ENCODE results near the gene MARCKSL1.

Gene MARCKSL1

DNA sequence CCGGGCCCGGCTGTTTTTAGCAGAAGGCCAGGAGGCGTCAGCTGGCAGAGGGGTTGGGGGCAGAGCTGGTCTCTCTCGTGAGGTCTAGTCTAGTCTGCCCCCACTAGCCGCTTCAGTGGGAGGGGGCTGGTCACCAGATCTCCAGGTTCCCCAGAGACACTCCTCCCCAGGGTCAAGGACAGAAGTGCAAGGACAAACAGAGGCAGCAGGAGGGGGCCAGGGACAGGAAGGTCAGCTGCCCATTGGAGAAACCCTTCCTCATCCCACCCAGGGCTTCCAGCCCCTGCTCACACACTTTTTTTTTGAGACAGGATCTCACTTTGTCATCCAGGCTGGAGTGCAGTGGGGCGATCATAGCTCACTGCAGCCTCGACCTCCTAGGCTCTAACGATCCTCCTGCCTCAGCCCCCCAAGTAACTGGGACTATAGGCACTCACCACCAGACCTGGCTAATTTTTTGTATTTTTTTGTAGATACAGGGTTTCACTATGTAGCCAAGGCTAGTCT lies 16.3 kb upstream of the MARCKSL1 start:
- DNase-seq, result no peak

DNA sequence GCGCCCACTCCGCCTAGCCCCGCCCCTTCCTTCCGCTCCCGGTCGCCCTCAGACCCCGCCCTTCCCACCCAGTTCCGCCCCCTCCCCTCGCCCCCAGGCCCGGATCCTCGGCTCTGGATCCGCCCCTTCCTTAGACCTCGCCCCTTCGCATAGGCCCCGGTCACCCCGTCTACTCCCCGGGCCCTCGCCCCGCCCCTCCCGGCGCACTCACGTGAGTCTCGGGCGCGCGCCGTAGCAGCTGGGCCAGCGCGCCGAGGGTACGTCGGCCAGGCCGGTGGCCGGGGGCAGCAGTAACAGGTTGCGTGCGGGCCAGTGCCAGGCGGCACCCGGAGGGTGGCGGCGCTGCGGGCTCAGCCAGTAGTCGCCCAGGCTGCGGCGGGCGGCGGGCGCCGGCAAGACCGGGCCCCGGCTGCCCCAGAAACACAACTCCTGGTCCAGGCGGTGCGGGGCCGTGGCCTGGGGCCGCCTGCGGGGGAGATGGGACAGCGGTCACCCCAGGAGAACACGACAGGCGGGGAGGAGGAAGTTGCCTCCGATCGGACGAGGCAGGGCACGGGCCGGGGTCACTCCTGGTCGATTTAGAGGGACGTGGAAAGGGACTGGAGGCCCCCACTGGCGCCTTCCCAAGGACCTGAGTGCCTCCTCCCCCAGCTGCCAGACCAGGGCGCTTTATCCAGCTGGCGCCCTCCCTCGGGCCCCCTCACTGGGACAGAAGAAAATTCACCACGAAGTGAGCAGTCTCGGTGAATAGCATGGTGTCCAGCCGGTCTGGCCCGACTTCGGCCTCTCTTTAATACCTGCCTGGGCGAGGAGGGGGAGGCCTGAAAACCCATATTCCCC lies 15.6 kb upstream of the MARCKSL1 start:
- DNase-seq, result peak; percentile 73

DNA sequence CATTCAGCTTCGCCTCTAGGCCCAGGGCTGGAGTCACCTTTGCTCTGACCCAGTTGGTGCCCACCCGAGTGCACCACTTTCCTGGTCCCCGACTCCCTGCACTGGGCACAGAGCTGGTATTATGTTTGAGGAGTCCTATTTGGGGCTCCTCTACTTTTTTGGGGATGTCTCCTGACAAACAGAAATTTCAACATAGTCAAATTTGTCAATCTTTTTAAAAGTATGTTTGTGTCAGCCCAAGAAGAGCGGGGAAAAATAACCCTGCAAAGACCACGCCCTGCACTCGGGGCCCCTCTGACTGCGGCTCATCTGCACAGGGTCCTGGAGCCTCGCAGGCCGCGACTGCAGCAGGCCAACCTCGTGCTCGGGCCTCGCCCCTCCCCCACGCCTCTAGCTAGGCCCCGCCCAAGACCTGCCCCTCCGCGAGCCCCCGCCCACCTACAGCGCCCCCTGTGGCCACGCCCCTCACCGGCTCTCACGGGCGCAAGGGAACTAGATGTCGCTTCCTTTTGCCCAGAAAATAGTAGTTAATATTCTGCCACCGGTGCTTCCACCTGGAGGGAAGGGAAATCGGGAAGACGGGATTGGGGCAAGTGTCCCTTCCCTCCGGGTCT lies 14.9 kb upstream of the MARCKSL1 start:
- peak; percentile 73 for DNase-seq

DNA sequence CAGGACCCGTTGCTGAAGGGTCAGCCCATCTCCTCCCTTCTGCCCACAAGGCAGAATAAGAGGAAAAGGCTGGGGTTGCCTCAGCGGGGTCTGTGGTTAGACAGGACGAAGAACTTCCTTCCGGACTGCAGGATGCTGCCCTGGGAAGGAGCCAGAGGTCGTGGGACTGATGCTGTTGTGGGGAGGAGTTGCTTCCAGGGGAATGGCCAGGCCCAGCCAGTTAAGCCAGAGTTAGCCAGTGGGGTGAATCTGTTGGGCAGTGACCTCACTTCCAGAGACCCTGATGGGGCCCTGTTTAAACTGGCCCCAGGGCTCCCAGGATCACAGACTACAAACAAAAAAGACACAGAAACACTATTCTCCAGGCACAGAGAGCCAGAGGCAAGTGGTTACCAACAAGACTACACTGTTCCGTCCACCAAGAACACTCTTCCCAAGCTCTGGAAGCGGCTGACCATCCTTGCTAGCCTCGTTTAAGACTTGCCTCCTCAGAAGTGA lies 13.2 kb upstream of the MARCKSL1 start:
- no peak for DNase-seq

DNA sequence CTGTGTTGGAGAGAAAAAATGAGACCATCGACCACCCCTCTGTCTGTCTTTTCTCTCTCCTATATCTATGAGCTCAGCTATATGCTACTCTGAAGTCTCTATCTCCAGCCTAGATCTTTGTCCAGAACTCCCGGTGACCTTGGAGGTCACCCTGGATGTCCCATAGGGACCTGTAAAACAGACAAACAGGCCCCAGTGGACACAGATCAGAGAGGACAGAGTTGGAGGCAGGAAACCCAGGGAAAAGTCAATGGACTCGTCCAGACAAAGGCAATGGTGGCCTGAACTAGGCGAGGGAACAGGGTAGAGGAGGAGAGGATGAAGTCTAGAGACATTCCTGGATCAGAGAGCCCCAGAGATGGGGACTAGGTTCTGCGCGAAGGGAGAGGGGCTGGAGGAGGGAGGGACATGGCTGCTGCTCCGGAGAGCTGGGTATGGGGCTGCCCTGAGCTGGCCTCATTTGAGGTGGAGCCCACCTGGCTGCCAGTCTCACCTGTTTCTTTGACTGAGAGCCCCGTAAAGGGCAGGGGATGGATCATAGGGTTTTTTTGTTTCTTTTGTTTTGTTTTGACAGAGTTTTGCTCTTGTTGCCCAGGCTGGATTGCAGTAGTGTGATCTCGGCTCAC lies 10.6 kb upstream of the MARCKSL1 start:
- no peak for DNase-seq

DNA sequence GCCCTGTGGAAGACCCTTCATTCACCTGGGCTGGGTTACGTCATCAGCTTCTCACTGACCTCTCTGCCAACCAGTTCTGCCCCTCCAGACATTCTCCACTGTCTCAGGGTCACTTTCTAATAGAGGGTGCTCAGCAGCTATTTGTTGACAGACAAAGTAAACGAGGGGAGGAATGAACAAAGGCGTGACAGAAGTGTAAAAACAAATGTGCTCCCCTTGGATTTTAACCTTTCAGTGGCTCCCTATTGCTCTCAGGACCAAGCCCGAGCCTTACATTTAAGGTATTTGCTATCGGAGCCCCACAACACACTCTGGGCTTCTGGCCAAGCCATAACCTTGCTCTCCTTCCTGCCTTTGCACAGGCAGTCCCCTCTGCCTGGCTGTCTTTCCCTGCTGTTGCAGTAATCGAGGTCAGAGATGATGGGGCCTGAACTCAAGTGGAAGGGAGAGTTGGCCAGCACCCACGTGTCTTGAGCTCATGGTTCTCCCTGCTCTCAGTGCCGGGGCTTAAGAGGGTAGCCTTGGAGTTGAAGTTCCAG lies 9.3 kb upstream of the MARCKSL1 start:
- no peak for DNase-seq

DNA sequence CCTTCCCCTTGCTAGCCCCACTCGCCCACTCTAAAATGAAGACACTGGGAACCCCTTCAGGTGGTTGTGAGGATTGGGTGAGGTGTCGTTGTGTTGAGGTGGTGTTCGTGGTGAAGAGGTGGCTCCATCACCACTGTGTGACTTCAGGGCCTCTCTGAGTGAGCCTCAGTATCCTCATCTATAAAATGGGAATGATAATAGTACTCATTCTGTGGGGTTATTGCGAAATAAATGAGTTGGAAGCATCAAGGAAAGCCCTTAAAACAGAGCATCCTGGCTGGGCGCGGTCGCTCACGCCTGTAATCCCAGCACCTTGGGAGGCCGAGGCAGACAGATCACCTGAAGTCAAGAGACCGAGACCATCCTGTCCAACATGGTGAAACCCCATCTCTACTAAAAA lies 6.7 kb upstream of the MARCKSL1 start:
- no peak for DNase-seq

DNA sequence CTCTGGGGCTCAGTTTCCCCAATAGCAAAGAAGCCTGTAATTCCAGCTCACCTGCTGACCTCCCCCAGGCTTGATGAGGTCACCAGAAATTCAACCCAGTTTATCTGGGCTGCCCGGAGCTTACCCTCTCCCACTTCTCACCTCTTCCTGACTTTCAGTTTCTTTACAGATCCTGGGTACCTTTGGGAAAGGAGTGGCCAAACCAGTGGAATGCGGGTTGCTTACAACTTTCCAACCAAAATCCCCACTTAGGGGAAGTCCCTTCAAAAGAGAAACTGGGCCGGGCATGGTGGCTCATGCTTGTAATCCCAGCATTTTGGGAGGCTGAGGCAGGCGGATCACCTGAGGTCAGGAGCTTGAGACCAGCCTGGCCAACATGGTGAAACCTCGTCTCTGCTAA lies 5.9 kb upstream of the MARCKSL1 start:
- no peak for DNase-seq

DNA sequence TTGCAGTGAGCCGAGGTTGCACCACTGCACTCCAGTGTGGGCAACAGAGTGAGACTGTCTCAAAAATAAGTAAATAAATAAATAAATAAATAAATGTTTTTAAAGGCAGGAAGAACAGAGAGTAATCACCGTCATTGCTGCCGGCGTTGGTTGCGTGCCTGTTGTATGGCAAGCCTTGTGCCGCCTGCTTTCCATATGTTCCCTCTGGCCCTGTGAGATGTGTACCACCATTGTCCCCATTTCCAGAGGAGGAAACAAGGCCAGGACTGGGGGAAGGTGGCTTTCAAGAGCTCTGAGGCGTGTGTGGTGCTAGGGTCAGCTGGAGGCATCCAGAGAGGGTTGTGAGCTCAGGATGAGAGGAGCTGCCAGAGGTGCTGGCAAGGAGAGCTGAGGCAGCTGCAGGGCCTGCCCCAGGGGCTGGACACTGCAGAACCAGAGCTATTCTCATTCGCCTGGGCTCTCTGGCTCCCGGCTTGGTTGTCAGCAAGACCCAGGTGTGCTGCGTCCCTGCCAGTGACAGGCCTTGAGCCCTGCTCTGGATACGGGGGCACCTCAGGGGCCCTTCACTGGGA lies 5.2 kb upstream of the MARCKSL1 start:
- DNase-seq, result no peak

DNA sequence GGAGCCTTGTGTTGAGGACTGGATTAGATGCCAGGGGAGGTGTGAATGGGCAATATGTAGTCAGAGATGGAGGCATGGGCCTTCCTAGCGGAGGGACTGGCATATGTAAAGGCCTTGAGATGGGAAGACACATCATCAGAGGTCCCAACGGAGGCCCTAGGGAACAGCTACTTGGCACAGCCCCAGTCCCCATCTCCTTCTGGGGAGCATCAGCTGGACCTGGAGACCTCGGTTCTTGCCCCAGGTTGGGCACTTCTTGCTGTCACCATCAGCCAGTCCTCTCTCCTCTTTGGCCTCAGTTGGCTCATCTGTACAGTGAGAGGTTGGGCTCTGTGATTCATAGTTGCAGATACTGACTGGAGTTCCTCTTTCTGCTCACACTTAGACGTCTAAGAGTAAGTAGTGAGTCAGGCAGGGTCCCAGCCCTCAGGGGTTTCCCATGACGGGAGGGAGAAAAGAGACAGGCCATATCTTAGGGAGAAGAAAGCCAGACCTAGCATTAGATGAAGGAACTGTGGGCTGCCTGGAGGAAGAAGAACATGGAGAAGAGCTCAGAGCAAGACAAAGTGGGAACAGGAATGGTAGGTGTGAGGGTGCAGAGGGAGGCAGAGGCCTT lies 3.4 kb upstream of the MARCKSL1 start:
- no peak for DNase-seq

DNA sequence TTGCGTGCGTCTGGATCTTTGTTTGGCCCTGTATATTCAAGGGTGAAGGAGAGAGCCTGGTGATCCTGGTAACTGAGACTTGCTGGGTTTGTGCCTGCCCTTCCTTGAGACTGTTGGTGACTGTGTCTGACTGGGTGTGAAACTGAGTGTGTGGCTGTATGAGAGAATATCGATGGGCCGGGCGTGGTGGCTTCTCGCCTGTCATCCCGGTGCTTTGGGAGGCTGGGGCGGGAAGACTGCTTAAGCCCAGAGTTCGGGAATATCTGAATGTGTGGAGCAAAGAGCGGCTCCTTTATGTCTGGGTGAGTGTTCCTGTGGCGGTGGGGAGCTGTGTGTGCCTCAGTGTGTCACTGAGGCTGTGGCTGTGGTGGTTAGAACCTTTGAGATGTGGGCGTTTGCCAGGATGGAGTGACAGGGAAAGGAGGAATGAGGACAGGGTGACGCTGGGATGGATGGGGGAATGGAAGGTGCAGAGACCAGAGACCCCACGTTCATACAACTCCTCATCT lies 2.7 kb upstream of the MARCKSL1 start:
- no peak for DNase-seq

DNA sequence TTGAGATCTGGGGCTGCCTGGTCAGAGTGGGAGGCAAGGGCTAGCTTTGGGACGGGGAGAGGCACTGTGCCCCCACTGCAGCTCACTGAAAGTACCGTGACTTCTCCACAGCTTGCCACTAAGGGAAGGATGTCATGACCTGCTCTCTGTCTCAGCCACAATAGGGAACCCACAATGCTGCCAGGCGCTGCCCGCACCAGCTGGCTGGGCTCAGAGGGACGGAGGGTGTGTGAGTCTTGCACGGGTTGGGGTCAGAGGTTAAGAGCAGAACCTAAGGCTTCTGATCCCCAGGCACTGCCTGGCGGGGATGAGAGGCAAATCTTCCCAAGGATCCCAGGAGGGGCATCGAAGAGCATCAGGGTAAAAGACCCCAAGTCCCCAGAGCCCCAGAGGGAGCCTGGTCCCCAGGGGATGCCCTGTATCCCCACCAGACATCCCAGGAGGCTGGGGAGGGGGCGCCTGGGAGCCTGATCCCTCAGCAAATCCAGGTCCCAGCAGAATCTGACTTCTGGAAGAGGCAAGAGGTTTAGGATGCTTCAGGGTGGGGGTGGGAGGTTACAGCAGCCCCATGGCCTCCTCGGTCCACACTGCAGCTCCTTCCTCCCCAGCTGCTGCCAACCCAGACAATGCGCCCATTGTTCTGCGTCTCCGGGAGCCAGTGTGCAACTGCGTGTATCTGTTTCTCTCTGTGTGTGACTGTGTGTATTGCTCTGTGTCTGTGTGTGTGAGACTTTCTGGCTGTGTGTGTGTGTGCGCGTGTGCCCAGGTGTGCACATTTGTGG lies 2.0 kb upstream of the MARCKSL1 start:
- no peak for DNase-seq

DNA sequence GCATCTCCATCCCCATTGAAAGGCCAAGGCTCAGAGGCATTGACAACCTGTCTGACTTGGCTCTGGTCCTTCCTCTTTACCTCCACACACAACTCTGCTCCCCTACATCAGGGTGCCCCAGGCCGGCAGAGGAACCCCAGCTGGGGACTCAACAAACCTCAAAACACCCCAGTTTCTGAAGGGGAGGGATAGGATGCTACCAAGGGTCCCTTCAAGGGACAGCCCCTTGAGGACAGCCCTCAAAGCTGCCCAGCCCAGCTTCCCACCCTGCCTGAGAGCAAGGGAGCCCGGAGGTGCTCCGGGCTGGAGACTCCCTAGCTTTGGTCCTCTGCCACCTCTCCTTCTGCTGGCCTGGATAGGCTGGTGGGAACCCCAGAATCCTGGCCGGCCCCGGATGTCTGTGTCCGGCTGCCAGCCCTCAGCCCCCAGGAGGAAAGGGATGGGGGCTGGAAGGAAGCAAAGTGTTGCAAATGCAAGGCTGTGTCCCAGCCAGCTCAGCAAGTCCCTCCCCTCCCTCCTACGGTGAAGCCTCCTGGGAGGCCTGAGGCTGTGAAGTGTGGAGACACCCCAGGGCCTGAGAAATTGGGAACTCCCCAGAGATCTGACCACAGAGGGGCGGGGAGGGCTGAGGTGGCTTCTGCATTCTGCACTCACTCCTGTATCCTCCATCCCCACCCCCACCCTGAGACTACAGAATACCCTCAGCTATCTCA lies 1.1 kb upstream of the MARCKSL1 start:
- peak; percentile 60 for DNase-seq

DNA sequence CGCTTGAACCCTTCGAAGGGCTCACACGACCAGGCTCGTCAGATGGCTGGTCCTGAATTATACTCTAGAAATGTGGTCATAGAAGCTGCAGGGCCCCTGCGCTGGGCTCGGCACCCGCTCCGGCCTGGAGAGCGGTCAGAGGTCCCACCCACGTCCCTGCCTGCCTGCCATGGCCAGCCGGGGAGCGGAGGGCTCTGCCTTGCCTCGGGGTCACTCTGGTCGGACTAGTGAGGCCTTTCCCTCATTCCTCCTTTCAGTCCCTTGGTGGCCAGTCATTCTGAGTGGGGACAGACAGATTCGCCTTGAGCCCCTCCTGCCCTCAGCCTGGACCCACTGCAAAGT lies 529 bp upstream of the MARCKSL1 start:
- DNase-seq, result no peak

DNA sequence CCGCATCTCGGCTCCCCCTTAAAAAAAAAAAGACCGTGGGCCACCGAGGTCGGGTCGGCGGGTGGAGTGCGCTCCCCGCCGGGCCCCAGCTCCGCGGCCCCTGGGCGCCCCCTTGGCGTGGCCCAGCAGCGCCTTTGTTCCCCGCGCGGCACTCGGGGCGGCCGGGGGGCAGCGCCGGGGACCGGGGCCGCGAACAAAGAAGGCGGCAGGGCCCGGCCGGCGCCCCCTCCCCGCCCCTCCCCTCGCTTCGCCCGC lies 571 bp downstream of the MARCKSL1 start:
- no peak for DNase-seq

DNA sequence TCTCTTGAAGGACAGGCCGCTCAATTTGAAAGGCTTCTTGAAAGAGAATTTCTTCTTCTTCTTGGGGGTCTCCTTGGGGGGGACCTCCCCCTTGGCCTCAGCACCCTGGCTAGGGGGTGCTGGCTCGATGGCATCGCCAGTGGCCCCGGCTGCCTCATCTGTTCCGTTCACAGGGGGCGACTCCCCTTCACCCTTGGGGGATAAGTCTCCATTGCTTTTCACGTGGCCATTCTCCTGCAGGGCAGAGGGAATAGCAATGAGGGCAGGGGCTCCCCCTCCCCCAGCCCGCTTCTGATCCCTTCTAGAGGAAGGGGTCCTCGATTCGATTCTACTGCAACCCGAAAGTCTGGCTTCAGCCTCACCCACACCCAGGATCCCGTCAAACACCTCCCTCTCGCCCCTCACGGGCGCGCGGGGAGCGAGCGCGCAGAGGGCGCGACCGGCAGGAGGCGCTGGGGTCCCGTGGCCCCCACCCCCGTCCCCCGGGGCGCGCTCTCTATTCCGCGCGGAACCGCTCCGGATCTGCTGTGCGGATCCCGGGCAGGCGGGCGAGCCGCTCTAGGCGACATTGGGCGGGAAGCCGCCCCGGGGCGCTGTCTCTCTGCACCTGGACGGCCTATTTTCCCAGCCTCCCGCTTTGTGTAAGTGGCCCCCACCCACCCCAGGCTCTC lies 1.0 kb downstream of the MARCKSL1 start:
- DNase-seq, result no peak

DNA sequence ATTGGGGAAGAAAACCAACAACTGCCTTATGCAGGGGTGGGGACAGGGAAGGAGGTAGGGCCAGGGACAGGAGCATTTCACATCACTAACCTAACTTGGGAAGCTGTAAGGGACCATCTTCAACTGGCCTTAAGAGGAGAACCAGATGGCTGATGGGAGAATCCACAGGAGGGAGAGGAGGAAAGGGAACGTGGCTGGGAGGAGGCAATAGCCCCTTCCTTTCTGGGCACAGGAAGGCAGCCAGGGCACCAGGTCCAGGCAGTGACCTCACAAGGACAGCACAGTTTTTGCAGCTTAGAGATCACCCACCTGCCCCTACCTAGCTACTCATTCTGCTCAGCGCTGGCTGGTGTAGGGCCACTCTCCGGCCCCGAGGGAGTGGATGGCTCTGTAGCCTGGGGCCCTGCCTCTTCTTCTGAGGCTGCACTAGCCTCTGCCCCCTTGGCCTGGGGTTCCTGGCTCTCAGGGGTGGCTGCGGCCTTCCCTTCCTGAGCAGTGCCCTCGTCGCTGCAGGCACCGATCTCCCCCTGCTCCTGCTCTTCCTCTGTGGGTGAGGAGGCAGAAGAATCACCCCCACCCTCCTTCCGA lies 1.7 kb downstream of the MARCKSL1 start:
- no peak for DNase-seq

DNA sequence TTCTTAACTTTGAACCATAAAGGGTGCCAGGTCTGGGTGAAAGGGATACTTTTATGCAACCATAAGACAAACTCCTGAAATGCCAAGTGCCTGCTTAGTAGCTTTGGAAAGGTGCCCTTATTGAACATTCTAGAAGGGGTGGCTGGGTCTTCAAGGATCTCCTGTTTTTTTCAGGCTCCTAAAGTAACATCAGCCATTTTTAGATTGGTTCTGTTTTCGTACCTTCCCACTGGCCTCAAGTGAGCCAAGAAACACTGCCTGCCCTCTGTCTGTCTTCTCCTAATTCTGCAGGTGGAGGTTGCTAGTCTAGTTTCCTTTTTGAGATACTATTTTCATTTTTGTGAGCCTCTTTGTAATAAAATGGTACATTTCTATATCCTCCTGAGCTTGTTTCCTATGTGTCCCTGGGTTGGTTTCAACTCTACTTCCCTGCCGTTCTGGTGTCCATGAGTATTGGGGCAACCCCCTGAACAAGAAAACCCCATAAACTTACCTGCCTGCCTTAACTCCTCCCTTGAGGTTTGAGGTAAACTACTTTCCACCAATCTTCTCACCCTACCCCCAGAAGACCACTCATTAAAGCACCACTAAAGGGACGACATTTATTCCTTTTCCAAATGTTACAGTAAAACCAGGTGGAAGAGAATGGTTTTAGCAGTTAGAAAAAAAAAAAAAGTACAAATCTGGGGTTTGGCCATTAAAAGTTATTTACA lies 2.6 kb downstream of the MARCKSL1 start:
- no peak for DNase-seq

DNA sequence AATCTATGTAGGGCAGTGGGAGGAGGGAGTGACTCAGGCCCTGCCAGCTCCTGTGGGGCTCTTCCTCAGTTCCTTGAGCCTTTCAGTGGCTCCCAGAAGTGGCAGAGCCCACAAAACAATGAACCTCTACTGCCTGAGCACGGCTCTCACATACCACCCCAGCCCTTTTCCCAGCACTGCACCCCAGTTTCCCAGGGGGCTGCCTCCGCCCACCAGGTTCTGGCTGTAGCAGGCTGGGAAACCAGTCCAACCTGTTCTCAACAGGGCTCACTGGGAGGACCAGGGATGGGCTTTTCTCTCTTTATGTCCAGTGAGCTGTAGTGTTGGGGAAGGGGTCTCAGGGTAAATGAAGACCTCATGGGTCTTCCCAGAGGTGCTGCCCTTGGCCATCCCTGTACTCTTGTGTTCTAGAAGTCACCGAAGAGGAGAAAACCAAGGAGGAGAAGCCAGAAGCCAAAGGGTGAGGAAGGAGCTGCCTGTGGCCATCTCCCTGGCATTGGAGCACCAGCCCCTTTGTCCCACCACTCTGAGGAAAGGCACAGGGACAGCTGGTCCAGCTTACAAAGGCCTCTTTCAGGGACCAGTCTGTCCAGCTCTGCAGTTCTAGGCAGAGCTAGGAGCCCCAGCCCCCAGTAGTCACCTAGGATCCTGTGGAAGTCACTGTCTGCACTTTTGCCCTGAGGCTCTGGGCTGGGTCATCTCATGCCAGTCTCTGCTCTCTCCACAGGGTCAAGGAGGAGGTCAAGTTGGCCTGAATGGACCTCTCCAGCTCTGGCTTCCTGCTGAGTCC lies 3.5 kb downstream of the MARCKSL1 start:
- no peak for DNase-seq

Measured in kidney glomerular epithelial cell (primary cell).